ENCODE data around the gene RMP24.
"Not testable (repeated sequence)": the region's sequence is repeated elsewhere in the genome, so short reads cannot be mapped to it uniquely, and the experiment has no call there.

Gene RMP24

DNA sequence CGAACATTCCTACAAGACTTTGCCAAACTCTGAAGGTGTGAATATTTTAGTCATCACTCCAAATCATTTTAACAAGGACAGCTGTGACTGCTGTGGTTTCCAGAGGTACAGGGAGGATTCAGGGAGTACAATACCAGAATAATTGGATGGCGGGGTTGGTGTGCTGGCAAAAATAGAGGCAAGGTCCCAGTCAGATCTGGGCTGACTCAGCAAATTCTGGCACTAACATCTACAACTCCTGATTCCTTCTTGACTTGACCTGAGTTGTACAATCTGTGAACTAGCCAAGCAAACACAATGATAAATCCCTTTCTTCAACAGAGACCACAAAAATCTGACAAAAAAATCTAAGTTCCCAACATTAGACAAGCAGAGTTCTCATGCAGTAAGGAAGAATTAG, 40.4 kb downstream of the RMP24 start:
- TF ChIP-seq, protein P1, sequence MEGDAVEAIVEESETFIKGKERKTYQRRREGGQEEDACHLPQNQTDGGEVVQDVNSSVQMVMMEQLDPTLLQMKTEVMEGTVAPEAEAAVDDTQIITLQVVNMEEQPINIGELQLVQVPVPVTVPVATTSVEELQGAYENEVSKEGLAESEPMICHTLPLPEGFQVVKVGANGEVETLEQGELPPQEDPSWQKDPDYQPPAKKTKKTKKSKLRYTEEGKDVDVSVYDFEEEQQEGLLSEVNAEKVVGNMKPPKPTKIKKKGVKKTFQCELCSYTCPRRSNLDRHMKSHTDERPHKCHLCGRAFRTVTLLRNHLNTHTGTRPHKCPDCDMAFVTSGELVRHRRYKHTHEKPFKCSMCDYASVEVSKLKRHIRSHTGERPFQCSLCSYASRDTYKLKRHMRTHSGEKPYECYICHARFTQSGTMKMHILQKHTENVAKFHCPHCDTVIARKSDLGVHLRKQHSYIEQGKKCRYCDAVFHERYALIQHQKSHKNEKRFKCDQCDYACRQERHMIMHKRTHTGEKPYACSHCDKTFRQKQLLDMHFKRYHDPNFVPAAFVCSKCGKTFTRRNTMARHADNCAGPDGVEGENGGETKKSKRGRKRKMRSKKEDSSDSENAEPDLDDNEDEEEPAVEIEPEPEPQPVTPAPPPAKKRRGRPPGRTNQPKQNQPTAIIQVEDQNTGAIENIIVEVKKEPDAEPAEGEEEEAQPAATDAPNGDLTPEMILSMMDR (IDR thresholded peaks at IDR 0.05), result no peak
- Histone ChIP-seq H3K4me1 (no peaks in the 10 kb centered on the region), H3K27me3 (no peaks in the 10 kb centered on the region), H3K9me3 (no peaks in the 10 kb centered on the region), H3K27ac (no peak overlapping the region), H3K36me3 (no peaks in the 10 kb centered on the region), H3K9ac (ENCODE audit: low read depth in 2 of 2, low read length in 2 of 2) (no peak overlapping the region), H3K4me3 (no peak overlapping the region)
- no peak for DNase-seq
- intact Hi-C loops (cut with DNase I), result no loop called here

DNA sequence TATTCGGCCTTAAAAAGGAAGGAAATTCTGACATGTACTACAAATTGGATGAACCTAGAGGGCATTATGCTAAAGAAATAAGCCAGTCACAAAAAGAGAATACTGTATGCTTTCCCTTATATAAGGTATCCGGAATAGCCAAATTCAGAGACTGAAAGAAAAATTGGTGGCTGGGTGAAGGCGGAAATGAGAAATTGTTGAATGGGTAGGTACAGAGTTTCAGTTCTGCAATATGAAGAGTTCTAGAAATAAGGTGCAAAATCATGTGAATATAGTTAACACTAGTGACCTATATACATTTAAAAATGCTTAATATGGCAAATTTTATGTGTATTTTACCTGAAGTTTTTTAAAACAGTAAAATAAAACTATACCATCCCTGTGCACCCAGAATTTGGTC, 43.1 kb downstream of the RMP24 start:
- Histone ChIP-seq H3K4me3 (no peak overlapping the region), H3K9ac (ENCODE audit: low read depth in 2 of 2, low read length in 2 of 2) (no peak overlapping the region), H3K9me3 (no peaks in the 10 kb centered on the region), H3K4me1 (no peaks in the 10 kb centered on the region), H3K27ac (no peak overlapping the region), H3K27me3 (no peaks in the 10 kb centered on the region), H3K36me3 (no peaks in the 10 kb centered on the region)
- intact Hi-C loops (cut with DNase I), result loop anchor here (5.0 kb wide), 1 partner anchor 267 kb away; no protein-coding TSS in a partner anchor
- TF ChIP-seq, protein P1 (IDR thresholded peaks at IDR 0.05), result no peak
- no peak for DNase-seq

DNA sequence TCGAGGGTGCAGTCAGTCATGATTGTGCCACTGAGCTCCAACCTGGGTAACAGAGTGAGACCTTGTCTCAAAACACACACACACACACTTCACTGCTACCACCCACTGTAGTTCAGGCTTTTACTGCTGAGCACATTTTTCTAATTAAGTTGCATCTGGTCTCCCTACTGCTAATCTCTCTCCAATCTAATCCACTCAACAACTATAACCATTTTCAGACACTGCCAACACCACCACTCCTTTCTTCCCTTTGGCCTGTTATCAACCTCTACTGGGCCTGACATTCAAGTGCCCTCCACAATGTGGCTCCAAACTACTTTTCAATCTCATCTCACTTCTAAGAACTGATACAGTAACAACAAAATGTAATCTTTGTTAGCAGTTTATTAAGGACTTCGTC, 44.8 kb downstream of the RMP24 start:
- Histone ChIP-seq H3K27ac (no peak overlapping the region), H3K36me3 (no peaks in the 10 kb centered on the region), H3K4me1 (no peaks in the 10 kb centered on the region), H3K27me3 (no peaks in the 10 kb centered on the region), H3K9ac (ENCODE audit: low read depth in 2 of 2, low read length in 2 of 2) (no peak overlapping the region), H3K4me3 (no peak overlapping the region), H3K9me3 (no peaks in the 10 kb centered on the region)
- TF ChIP-seq, protein P1 (IDR thresholded peaks at IDR 0.05), result no peak
- DNase-seq, result no peak
- intact Hi-C loops (cut with DNase I), result loop anchor here (5.0 kb wide), 1 partner anchor 265 kb away; no protein-coding TSS in a partner anchor

DNA sequence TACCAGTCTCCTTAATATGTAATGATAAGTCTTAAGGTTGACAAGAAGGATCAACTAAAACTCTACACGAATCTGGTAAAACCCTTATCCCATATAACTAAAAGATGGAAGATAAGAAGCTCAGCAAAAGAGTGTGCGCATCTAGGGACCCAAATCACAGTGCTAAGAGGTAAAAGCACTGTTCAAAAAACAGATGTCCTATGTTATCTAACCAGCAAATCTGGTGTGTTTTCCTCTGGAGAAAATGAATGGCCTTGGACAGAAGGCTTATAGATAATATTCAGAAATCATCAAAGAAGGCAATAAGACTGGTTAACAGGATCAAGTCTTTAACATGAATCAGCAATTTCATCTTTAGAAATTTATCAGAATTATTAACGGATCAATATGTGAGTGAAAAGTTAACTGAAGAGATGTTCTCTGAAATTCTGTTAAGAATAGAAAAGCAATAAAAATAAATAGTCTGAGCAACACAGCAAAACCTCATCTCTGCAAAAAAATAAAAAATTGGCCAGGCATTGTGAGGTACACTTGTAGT, 47.8 kb downstream of the RMP24 start:
- Histone ChIP-seq H3K27me3 (no peaks in the 10 kb centered on the region), H3K4me3 (no peak overlapping the region), H3K36me3 (no peaks in the 10 kb centered on the region), H3K27ac (no peak overlapping the region), H3K4me1 (no peaks in the 10 kb centered on the region), H3K9me3 (no peaks in the 10 kb centered on the region), H3K9ac (ENCODE audit: low read depth in 2 of 2, low read length in 2 of 2) (no peak overlapping the region)
- TF ChIP-seq, protein P1 (IDR thresholded peaks at IDR 0.05), result no peak
- intact Hi-C loops (cut with DNase I), result no loop called here
- DNase-seq, result no peak

DNA sequence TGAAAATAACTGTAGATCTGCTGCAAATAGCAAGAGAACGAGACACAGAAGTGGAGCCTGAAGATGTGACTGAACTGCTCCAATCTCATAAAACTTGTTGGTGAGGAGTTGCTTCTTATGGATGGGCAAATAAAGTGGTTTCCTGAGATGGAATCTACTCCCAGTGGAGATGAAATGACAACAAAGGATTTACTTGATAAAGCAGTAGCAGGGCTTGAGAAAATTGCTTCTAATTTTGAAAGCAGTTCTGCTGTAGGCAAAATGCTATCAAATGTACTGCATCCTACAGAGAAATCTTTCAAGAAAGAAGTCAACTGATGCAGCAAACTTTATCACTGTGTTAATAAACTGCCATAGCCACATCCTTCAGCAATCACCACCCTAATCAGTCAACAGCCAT, 50.9 kb downstream of the RMP24 start:
- no peak overlapping the region for H3K9ac ChIP-seq (ENCODE audit: low read depth in 2 of 2, low read length in 2 of 2)
- DNase-seq, result no peak
- TF ChIP-seq, protein P1 (IDR thresholded peaks at IDR 0.05), result no peak
- no peaks in the 10 kb centered on the region for H3K27me3 ChIP-seq
- H3K4me1 ChIP-seq, result no peaks in the 10 kb centered on the region
- no peaks in the 10 kb centered on the region for H3K36me3 ChIP-seq
- no peaks in the 10 kb centered on the region for H3K9me3 ChIP-seq
- intact Hi-C loops (cut with DNase I), result no loop called here
- H3K27ac ChIP-seq, result no peak overlapping the region
- H3K4me3 ChIP-seq, result no peak overlapping the region

DNA sequence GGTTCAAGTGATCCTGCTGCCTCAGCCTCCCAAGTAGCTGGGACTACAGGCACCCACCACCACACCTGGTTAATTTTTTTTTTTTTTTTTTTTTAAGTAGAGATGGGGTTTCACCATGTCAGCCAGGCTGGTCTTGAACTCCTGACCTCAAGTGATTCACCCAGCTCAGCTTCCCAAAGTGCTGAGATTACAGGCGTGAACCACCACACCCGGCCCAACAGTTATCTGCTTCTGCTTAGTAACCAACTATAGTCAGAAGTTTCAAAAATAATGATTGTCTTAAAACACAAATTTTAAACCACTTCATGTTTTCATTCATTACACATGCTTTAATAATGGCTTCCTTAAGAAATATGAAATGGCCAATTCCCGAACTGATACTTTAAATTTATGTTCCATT, 51.8 kb downstream of the RMP24 start:
- H3K27me3 ChIP-seq; intact Hi-C loops (cut with DNase I); H3K9me3 ChIP-seq; H3K9ac ChIP-seq (ENCODE audit: low read depth in 2 of 2, low read length in 2 of 2); DNase-seq; H3K36me3 ChIP-seq; H3K27ac ChIP-seq; H3K4me1 ChIP-seq; H3K4me3 ChIP-seq: not testable (repeated sequence)
